ELF-1 (cell line): ENCODE data around the gene KCNA10.
"Not testable (repeated sequence)": the region's sequence is repeated elsewhere in the genome, so short reads cannot be mapped to it uniquely, and the experiment has no call there.

ENCODE experiments used
- DNase-seq: peaks from one replicate; pipeline ENCODE4 v3.0.0-alpha.2; 2016; ENCODE audit warnings: low read depth, low spot score

KCNA10 gene

GRCh38 chr1:110535985-110536384, 17.0 kb upstream of the KCNA10 start:
- no peak for DNase-seq

- no peak for DNase-seq
These were observed 14.3 kb upstream of the KCNA10 start for GRCh38 chr1:110533230-110533629.

- no peak for DNase-seq
These were observed 10.0 kb upstream of the KCNA10 start for GRCh38 chr1:110529011-110529410.

GRCh38 chr1:110526201-110526780, 7.3 kb upstream of the KCNA10 start:
- no peak for DNase-seq

GRCh38 chr1:110525249-110525595, 6.2 kb upstream of the KCNA10 start:
- peak; percentile 19 for DNase-seq

- peak; percentile 84 for DNase-seq
These were observed 5.6 kb upstream of the KCNA10 start for GRCh38 chr1:110524311-110525248.

- no peak for DNase-seq
These were observed 4.0 kb upstream of the KCNA10 start for GRCh38 chr1:110523011-110523410.

- no peak for DNase-seq
These were observed 3.6 kb upstream of the KCNA10 start for GRCh38 chr1:110522560-110522959.

- DNase-seq, result no peak
These were observed 1.9 kb upstream of the KCNA10 start for GRCh38 chr1:110520827-110521226.

GRCh38 chr1:110515891-110516290, 3.1 kb downstream of the KCNA10 start:
- no peak for DNase-seq

- no peak for DNase-seq
These were observed 3.9 kb downstream of the KCNA10 start for GRCh38 chr1:110515041-110515440.

- peak; percentile 88 for DNase-seq
These were observed 5.5 kb downstream of the KCNA10 start for GRCh38 chr1:110513511-110513910.

- DNase-seq, result no peak
These were observed 7.5 kb downstream of the KCNA10 start for GRCh38 chr1:110511436-110511835.

GRCh38 chr1:110510921-110511320, 8.1 kb downstream of the KCNA10 start:
- not testable (repeated sequence) for DNase-seq

GRCh38 chr1:110509655-110510054, 9.3 kb downstream of the KCNA10 start:
- DNase-seq, result no peak

- DNase-seq, result peak; percentile 84
These were observed 10.7 kb downstream of the KCNA10 start for GRCh38 chr1:110508028-110508940.

GRCh38 chr1:110506541-110506940, 12.4 kb downstream of the KCNA10 start:
- DNase-seq, result no peak

- peak; percentile 73 for DNase-seq
These were observed 13.4 kb downstream of the KCNA10 start for GRCh38 chr1:110505596-110505995.

GRCh38 chr1:110504226-110504625, 14.7 kb downstream of the KCNA10 start:
- no peak for DNase-seq

- no peak for DNase-seq
These were observed 15.5 kb downstream of the KCNA10 start for GRCh38 chr1:110503471-110503870.

GRCh38 chr1:110502402-110503151, 16.4 kb downstream of the KCNA10 start:
- DNase-seq, result no peak
